IMR-90 (cell line): ENCODE measurements around the gene ROGDI. TPM values are rescaled to one million over a fixed set of nuclear protein-coding genes. Genes with fewer than 3 reads are reported as not detected.

Experiments
- ATAC-seq: fragments of 200-7000 bp; cut with Tn5 transposase; 2 replicates; pipeline ENCODE4 v1.9.1; 2020; ENCODE audit warnings: low read depth, mild to moderate bottlenecking, moderate library complexity
- BruUV-seq: library from RNA; stranded (reverse); fragments of 400-500 nt; replicated peaks from 2 replicates; lab custom pipeline; 2021; lab: Mats Ljungman, UMichigan
- CTCF ChIA-PET: fragments of 300-600 bp; formaldehyde crosslinking; extraction: SDS; loops from one replicate; lab custom pipeline; 2021; ENCODE audit warnings: antibody characterized with exemption; lab: Yijun Ruan, JAX
- POLR2A ChIA-PET: fragments of 300-600 bp; sonication (Branson Sonifier 250); formaldehyde crosslinking; loops from one replicate; lab custom pipeline; 2022; ENCODE audit warnings: antibody characterized with exemption; ENCODE audit not compliant: unreplicated experiment; lab: Charles Lee
- DNase-seq: peaks from one replicate; pipeline ENCODE4 v3.0.0; 2013
- H2AFZ ChIP-seq: replicated peaks from 2 replicates; pipeline ENCODE3; 2013; ENCODE audit warnings: low read length, mild to moderate bottlenecking; ENCODE audit not compliant: poor library complexity
- H2AK5ac ChIP-seq: 2 replicates; pipeline ENCODE4 v1.6.1; 2013; ENCODE audit warnings: low read depth, low read length, inconsistent platforms
- H2AK9ac ChIP-seq: replicated peaks from 2 replicates; pipeline ENCODE3; 2013; ENCODE audit warnings: mild to moderate bottlenecking, low read depth, low read length, moderate library complexity; ENCODE audit not compliant: poor library complexity
- H2BK120ac ChIP-seq: 2 replicates; pipeline ENCODE4 v1.6.1; 2013; ENCODE audit warnings: low read depth, low read length, inconsistent platforms
- H2BK15ac ChIP-seq: 3 replicates; pipeline ENCODE4 v1.6.1; 2013; ENCODE audit warnings: low read depth, low read length, inconsistent platforms
- H2BK20ac ChIP-seq: 2 replicates; pipeline ENCODE4 v1.6.1; 2013; ENCODE audit warnings: low read depth, mild to moderate bottlenecking, inconsistent platforms, low read length, moderate library complexity
- H2BK5ac ChIP-seq: 2 replicates; pipeline ENCODE4 v1.6.1; 2013; ENCODE audit warnings: mild to moderate bottlenecking, low read depth, low read length, inconsistent platforms; ENCODE audit not compliant: poor library complexity, severe bottlenecking
- H3K14ac ChIP-seq: replicated peaks from 2 replicates; pipeline ENCODE4 v1.6.1; 2013; ENCODE audit warnings: low read depth, low read length, inconsistent platforms
- H3K18ac ChIP-seq: 2 replicates; pipeline ENCODE4 v1.6.1; 2013; ENCODE audit warnings: low read depth, low read length, control low read depth
- H3K23ac ChIP-seq: 2 replicates; pipeline ENCODE4 v1.6.1; 2013; ENCODE audit warnings: low read depth, low read length, inconsistent platforms
- H3K27ac ChIP-seq: 2 replicates; pipeline ENCODE4 v1.5.1; 2013; ENCODE audit warnings: mild to moderate bottlenecking, control low read depth, low read length; ENCODE audit not compliant: insufficient read depth
- H3K27me3 ChIP-seq: 2 replicates; pipeline ENCODE4 v1.6.1; 2013; ENCODE audit warnings: low read length; ENCODE audit not compliant: control insufficient read depth, insufficient read depth
- H3K36me3 ChIP-seq: 2 replicates; pipeline ENCODE4 v1.6.1; 2013; ENCODE audit warnings: low read length, mixed read lengths; ENCODE audit not compliant: control insufficient read depth, insufficient read depth
- H3K4ac ChIP-seq: 2 replicates; pipeline ENCODE4 v1.6.1; 2013; ENCODE audit warnings: low read depth, low read length, inconsistent platforms
- H3K4me1 ChIP-seq: 2 replicates; pipeline ENCODE4 v1.6.1; 2013; ENCODE audit warnings: low read length, mixed read lengths; ENCODE audit not compliant: control insufficient read depth, insufficient read depth
- H3K4me2 ChIP-seq: 2 replicates; pipeline ENCODE4 v1.6.1; 2013; ENCODE audit warnings: low read depth, mild to moderate bottlenecking, control low read depth, low read length, moderate library complexity
- H3K4me3 ChIP-seq: 2 replicates; pipeline ENCODE4 v1.5.1; 2013; ENCODE audit warnings: low read depth, mild to moderate bottlenecking, control low read depth, low read length, moderate library complexity; ENCODE audit not compliant: insufficient read depth
- H3K56ac ChIP-seq: 2 replicates; pipeline ENCODE4 v1.6.1; 2013; ENCODE audit warnings: low read length, inconsistent platforms; ENCODE audit not compliant: insufficient read depth; ENCODE audit errors: extremely low read depth
- H3K79me1 ChIP-seq, 2 experiments: 2 replicates each; pipeline ENCODE4 v1.6.1; 2013; ENCODE audit warnings: low read length in 2 of 2, inconsistent platforms in 1 of 2, low read depth in 1 of 2
- H3K9ac ChIP-seq: 2 replicates; pipeline ENCODE4 v1.6.1; 2013; ENCODE audit warnings: low read depth, low read length, control low read depth
- H3K9me1 ChIP-seq: 2 replicates; pipeline ENCODE4 v1.6.1; 2013; ENCODE audit warnings: low read length, inconsistent platforms; ENCODE audit not compliant: insufficient read depth
- H3K9me3 ChIP-seq: 2 replicates; pipeline ENCODE4 v1.6.1; 2013; ENCODE audit warnings: low read length; ENCODE audit not compliant: control insufficient read depth, insufficient read depth
- H4K20me1 ChIP-seq: 2 replicates; pipeline ENCODE4 v1.6.1; 2013; ENCODE audit warnings: low read length, inconsistent platforms; ENCODE audit not compliant: insufficient read depth
- H4K5ac ChIP-seq: 2 replicates; pipeline ENCODE4 v1.6.1; 2013; ENCODE audit warnings: mild to moderate bottlenecking, low read depth, low read length, control low read depth
- H4K8ac ChIP-seq, 2 experiments: 2 replicates each; pipeline ENCODE4 v1.6.1; 2013; ENCODE audit warnings: low read depth in 2 of 2, low read length in 2 of 2, control low read depth in 1 of 2, inconsistent platforms in 1 of 2
- H4K91ac ChIP-seq: 2 replicates; pipeline ENCODE4 v1.6.1; 2013; ENCODE audit warnings: low read depth, low read length, inconsistent platforms; ENCODE audit not compliant: insufficient read depth
- BHLHE40 ChIP-seq: fragments of 150-350 bp; IDR thresholded peaks from 2 replicates; pipeline ENCODE4 v1.6.1; 2016; ENCODE audit warnings: mild to moderate bottlenecking, low read depth, low read length
- ELK1 ChIP-seq: fragments of 150-350 bp; IDR thresholded peaks from 2 replicates; pipeline ENCODE4 v1.6.1; 2016; ENCODE audit warnings: low read depth, mild to moderate bottlenecking, low read length, moderate library complexity, borderline replicate concordance
- RCOR1 ChIP-seq: IDR thresholded peaks from 2 replicates; pipeline ENCODE4 v1.6.1; 2012; ENCODE audit warnings: mild to moderate bottlenecking, low read length, improper control_type of control experiment; ENCODE audit not compliant: insufficient replicate concordance
- USF2 ChIP-seq: fragments of 150-350 bp; IDR thresholded peaks from 2 replicates; pipeline ENCODE4 v1.6.1; 2017; ENCODE audit warnings: mild to moderate bottlenecking, antibody characterized with exemption, low read length, low read depth
- WGBS, 2 experiments: methylation state at CpG; one replicate each; pipeline versions ENCODE4 v1.1.5 to v1.1.7; 2013; ENCODE audit warnings: missing lambda C conversion rate in 2 of 2; ENCODE audit not compliant: insufficient read length in 1 of 2; ENCODE audit errors: extremely low coverage in 2 of 2; 5-methylcytosine and 5-hydroxymethylcytosine counted together
- dilution Hi-C: fragments of 300-500 bp; cut with HindIII; formaldehyde crosslinking; loops from one replicate; pipeline ENCODE4 v1.14.3; 2018; ENCODE audit warnings: low sequenced_read_pairs; ENCODE audit not compliant: unreplicated experiment
- in situ Hi-C: fragments of 300-500 bp; cut with MboI; formaldehyde crosslinking; loops from 3 replicates; pipeline ENCODE4 v1.14.3; 2019; ENCODE audit warnings: low sequenced_read_pairs, inconsistent platforms, mixed read lengths
- intact Hi-C: fragments of 100-400 bp; cut with micrococcal nuclease; formaldehyde crosslinking; loops from 2 replicates; pipeline ENCODE4 v1.10.0; 2022
- polyA plus RNA-seq, 3 experiments: library from polyadenylated mRNA; depleted of rRNA; stranded (reverse); fragments of >200 nt; gene quantifications; 2 replicates each; pipeline ENCODE4 v1.2.3, GENCODE V29; 2012; ENCODE audit warnings: low replicate concordance in 1 of 3
- total RNA-seq: library from RNA; depleted of rRNA; stranded (reverse); fragments of >200 nt; gene quantifications from 2 replicates; pipeline ENCODE4 v1.2.3, GENCODE V29; 2012

Gene ROGDI
- total and polyA plus RNA-seq, 2 of the 4 experiments (the other 2 are of a cell fraction) = 13.6 to 27.1 TPM

GRCh38 chr16:4805231-4805630 lies 2.8 kb upstream of the ROGDI start:
- Histone ChIP-seq H2BK15ac (no peak overlapping the region), H3K9me3 (no peaks in the 10 kb centered on the region), H2AFZ (no peak overlapping the region), H4K91ac (no peak overlapping the region), H3K4me2 (no peak overlapping the region), H4K20me1 (no peaks in the 10 kb centered on the region; the same call in 1 of the 2 replicates), H3K27me3 (no peaks in the 10 kb centered on the region), H3K9ac (no peak overlapping the region), H3K36me3 (peaks cover 31% of the 10 kb centered on the region), H3K27ac (no peak overlapping the region), H3K18ac (no peak overlapping the region), H3K4me1 (peaks cover 5% of the 10 kb centered on the region; the same call in 1 of the 2 replicates), H3K23ac (no peak overlapping the region), H2BK120ac (no peak overlapping the region), H2BK20ac (no peak overlapping the region), H3K14ac (no peak overlapping the region), H3K4me3 (no peak overlapping the region), H3K4ac (no peak overlapping the region), H2BK5ac (no peak overlapping the region), H2AK9ac (no peak overlapping the region), H2AK5ac (no peak overlapping the region), H3K56ac (no peak overlapping the region), H4K8ac (no peak overlapping the region), H3K79me1 (peaks cover 0 to 7% of the 10 kb centered on the region in 2 experiments; a peak in 2 of 4 replicates), H4K5ac (no peak overlapping the region), H3K9me1 (no peaks in the 10 kb centered on the region)
- ATAC-seq = no peak
- in situ Hi-C loops (no loop called here), intact Hi-C loops (no loop called here), dilution Hi-C loops (no loop called here)
- DNase-seq = no peak
- ChIA-PET POLR2A (no interaction called here), CTCF (no interaction called here)
- 83% methylated on average over 6 of the region's 11 CpGs; no CpG with 5 or more reads in 1 of the 2 experiments for WGBS, 2 experiments
- BruUV-seq = no TSS peak
- TF ChIP-seq USF2 = no peak
- TF ChIP-seq BHLHE40 = no peak
- TF ChIP-seq ELK1 = no peak
- no peak for TF ChIP-seq RCOR1
